Measurements from ENCODE around the gene SEMA3E.

- TF ChIP-seq GATA2 (IDR thresholded peaks at IDR 0.05; ENCODE audit: low read depth, low read length) (no peak), GATA3 (IDR thresholded peaks at IDR 0.05; ENCODE audit: low read depth, low read length) (no peak)
These were observed 293.8 kb downstream of the SEMA3E start for GRCh38 chr7:83355143-83355542.
